NCI-H1048 (cell line): ENCODE results near the gene ARID5A.
A peak's percentile ranks its signal among the peaks of the same experiment; 100 is the strongest.
"Not testable (repeated sequence)": the region's sequence is repeated elsewhere in the genome, so short reads cannot be mapped to it uniquely, and the experiment has no call there.

Experiments used
- DNase-seq: peaks from one replicate; lab custom pipeline; 2025; lab: John Stamatoyannopoulos, UW

The ARID5A gene

GRCh38 chr2:96541398-96542152 lies 5.0 kb downstream of the ARID5A start:
- DNase-seq: no peak

GRCh38 chr2:96542357-96542977 lies 5.9 kb downstream of the ARID5A start:
- DNase-seq: no peak

- no peak for DNase-seq
Observed at GRCh38 chr2:96546321-96546720, 9.8 kb downstream of the ARID5A start.

- DNase-seq: no peak
Observed at GRCh38 chr2:96546797-96547196, 10.2 kb downstream of the ARID5A start.

GRCh38 chr2:96547203-96547641 lies 10.7 kb downstream of the ARID5A start:
- DNase-seq: no peak

- DNase-seq: no peak
Observed at GRCh38 chr2:96547731-96548171, 11.2 kb downstream of the ARID5A start.

- no peak for DNase-seq
Observed at GRCh38 chr2:96548558-96549465, 12.3 kb downstream of the ARID5A start.

GRCh38 chr2:96549466-96549785 lies 12.9 kb downstream of the ARID5A start:
- DNase-seq: no peak

GRCh38 chr2:96549967-96550786 lies 13.6 kb downstream of the ARID5A start:
- DNase-seq: peak; percentile 67

GRCh38 chr2:96550787-96551604 lies 14.4 kb downstream of the ARID5A start:
- DNase-seq: no peak

- no peak for DNase-seq
Observed at GRCh38 chr2:96551605-96552314, 15.2 kb downstream of the ARID5A start.

GRCh38 chr2:96552315-96553175 lies 16.0 kb downstream of the ARID5A start:
- DNase-seq: no peak

GRCh38 chr2:96553176-96553956 lies 16.8 kb downstream of the ARID5A start:
- no peak for DNase-seq

- not testable (repeated sequence) for DNase-seq
Observed at GRCh38 chr2:96553957-96554292, 17.4 kb downstream of the ARID5A start.

GRCh38 chr2:96554293-96555145 lies 18.0 kb downstream of the ARID5A start:
- peak; percentile 43 for DNase-seq

GRCh38 chr2:96555146-96555610 lies 18.6 kb downstream of the ARID5A start:
- no peak for DNase-seq
